Forelimb muscle (tissue), 1 donor: ENCODE measurements around the gene ZNF512. TPM values are rescaled to one million over a fixed set of nuclear protein-coding genes. Genes with fewer than 3 reads are reported as not detected.

ENCODE experiments used
- polyA plus RNA-seq: library from polyadenylated mRNA; unstranded; fragments of 120-200 nt; gene quantifications from one replicate; pipeline ENCODE4 v1.2.1, GENCODE V29; 2013; ENCODE audit not compliant: insufficient read length

Gene ZNF512
- polyA plus RNA-seq, 1 donor: 41.1 TPM

Other genes with a start within 250 kb of the ZNF512 start
- 27.0 TPM for gene GTF3C2, start 226.3 kb upstream of the ZNF512 start, polyA plus RNA-seq
- gene EIF2B4, start 212.7 kb upstream of the ZNF512 start, polyA plus RNA-seq: 32.7 TPM
- 71.2 TPM for gene SNX17, start 212.4 kb upstream of the ZNF512 start, polyA plus RNA-seq
- gene ZNF513, start 202.3 kb upstream of the ZNF512 start, polyA plus RNA-seq: 14.2 TPM
- gene PPM1G, start 173.5 kb upstream of the ZNF512 start, polyA plus RNA-seq: 53.7 TPM
- gene NRBP1, start 154.4 kb upstream of the ZNF512 start, polyA plus RNA-seq: 118 TPM
- 1.8 TPM for gene KRTCAP3, start 140.7 kb upstream of the ZNF512 start, polyA plus RNA-seq
- 22.5 TPM for gene IFT172, start 93.3 kb upstream of the ZNF512 start, polyA plus RNA-seq
- gene FNDC4, start 87.8 kb upstream of the ZNF512 start, polyA plus RNA-seq: 7.5 TPM
- not detected for gene GCKR, start 86.2 kb upstream of the ZNF512 start, polyA plus RNA-seq
- gene CCDC121, start 46.0 kb downstream of the ZNF512 start, polyA plus RNA-seq: 5.4 TPM
- 31.2 TPM for gene GPN1, start 46.0 kb downstream of the ZNF512 start, polyA plus RNA-seq
- gene SUPT7L, start 80.6 kb downstream of the ZNF512 start, polyA plus RNA-seq: 31.7 TPM
- 23.9 TPM for gene SLC4A1AP, start 80.8 kb downstream of the ZNF512 start, polyA plus RNA-seq
- 101 TPM for gene MRPL33, start 188.7 kb downstream of the ZNF512 start, polyA plus RNA-seq